ENCODE data around the gene EHD1.

EHD1 gene

DNA sequence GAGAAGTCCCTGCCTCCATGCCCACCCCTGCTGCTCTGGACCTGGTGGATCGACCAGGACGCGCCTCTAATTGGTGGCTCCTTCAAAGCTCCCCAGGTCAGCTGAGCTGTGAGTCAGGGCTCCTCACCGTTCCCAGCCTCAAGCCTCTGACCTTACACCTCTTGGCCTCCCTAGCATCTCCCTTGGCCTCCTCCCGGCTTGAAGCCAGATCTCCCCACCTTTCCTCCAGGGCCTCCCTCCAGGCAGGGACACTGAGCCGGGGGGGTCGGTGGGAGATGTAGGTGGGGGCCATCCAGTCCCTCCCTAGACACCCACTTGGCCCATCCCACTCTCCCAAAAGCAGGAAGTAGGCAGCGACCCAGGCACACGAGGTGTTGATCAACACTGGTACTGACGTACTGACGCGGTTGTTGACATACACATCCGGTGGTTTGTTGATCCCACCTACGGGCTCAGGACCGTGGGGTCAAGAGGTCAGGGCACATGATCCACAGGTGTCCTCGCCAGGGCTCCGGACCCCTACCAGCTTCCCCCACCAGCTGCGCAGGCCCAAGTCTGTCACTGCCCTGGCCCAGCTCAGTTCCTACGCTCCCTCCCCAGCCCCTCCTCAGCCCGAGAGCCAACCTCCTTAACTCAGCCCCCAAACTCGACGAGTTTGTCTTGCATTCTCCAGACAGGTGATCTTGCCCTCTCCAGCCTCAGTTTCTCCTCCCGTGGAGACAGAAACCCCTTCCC lies 37.8 kb upstream of the EHD1 start:
- no peaks in the 10 kb centered on the region for H4K20me1 ChIP-seq (ENCODE audit: low read depth, low read length)
- peak overlapping the region; percentile 24 for H2AFZ ChIP-seq (ENCODE audit: low read depth, low read length, severe bottlenecking)
- H3K36me3 ChIP-seq (ENCODE audit: low read length), result no peaks in the 10 kb centered on the region
- peak overlapping the region; percentile 77 for H3K4me2 ChIP-seq (ENCODE audit: low read depth, low read length, poor library complexity, severe bottlenecking)
- peak overlapping the region; percentile 75 for H3K4me3 ChIP-seq (ENCODE audit: insufficient read depth, low read length, poor library complexity, severe bottlenecking)
- H3K9me2 ChIP-seq (replicated peaks; ENCODE audit: insufficient read depth, low read length), result no peaks in the 10 kb centered on the region
- H3K27ac ChIP-seq (ENCODE audit: low read depth, low read length), result peak overlapping the region; percentile 19; the same call in 1 of the 2 replicates
- TF ChIP-seq, protein P1, sequence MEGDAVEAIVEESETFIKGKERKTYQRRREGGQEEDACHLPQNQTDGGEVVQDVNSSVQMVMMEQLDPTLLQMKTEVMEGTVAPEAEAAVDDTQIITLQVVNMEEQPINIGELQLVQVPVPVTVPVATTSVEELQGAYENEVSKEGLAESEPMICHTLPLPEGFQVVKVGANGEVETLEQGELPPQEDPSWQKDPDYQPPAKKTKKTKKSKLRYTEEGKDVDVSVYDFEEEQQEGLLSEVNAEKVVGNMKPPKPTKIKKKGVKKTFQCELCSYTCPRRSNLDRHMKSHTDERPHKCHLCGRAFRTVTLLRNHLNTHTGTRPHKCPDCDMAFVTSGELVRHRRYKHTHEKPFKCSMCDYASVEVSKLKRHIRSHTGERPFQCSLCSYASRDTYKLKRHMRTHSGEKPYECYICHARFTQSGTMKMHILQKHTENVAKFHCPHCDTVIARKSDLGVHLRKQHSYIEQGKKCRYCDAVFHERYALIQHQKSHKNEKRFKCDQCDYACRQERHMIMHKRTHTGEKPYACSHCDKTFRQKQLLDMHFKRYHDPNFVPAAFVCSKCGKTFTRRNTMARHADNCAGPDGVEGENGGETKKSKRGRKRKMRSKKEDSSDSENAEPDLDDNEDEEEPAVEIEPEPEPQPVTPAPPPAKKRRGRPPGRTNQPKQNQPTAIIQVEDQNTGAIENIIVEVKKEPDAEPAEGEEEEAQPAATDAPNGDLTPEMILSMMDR (IDR thresholded peaks at IDR 0.05; ENCODE audit: insufficient read depth, low read length, poor library complexity, severe bottlenecking), result no peak
- no peak for TF ChIP-seq EZH2phosphoT487 (conservative IDR thresholded peaks at IDR 0.05; ENCODE audit: low read length)
- peak overlapping the region; percentile 85 for H3K9ac ChIP-seq (ENCODE audit: low read length)
- peaks cover 6% of the 10 kb centered on the region for H3F3A ChIP-seq (ENCODE audit: insufficient read depth)
- no peaks in the 10 kb centered on the region for H3K9me3 ChIP-seq (ENCODE audit: insufficient read depth, low read length)
- H3K79me2 ChIP-seq (ENCODE audit: insufficient read depth, low read length), result peaks cover 10% of the 10 kb centered on the region; the same call in 1 of the 2 replicates
- H3K27me3 ChIP-seq (ENCODE audit: low read length), result no peaks in the 10 kb centered on the region

DNA sequence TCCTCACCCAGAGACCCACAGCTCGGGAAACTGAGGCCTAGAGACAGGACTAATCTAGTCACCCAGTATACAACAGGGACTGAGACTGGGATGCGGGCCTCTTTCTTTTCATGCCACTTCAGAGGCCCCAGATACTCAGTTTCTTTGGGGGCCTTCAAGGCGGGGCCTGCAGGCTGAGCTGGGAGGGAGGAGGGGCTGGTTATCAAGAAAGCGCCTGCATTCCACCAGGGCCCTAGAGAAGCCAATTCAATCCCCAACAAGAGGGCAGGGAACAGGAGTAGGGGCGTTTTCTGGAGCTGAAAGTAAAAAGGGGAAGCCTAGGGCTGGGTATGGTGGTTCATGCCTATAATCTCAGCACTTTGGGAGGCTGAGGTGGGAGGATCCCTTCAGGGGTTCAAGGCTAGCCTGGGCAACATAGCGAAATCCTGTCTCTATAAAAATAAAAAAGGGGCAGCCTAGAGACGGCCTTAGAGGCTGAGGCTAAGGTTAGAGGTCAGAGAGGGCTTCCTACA lies 37.0 kb upstream of the EHD1 start:
- Histone ChIP-seq H3K36me3 (ENCODE audit: low read length) (no peaks in the 10 kb centered on the region), H3K9me2 (replicated peaks; ENCODE audit: insufficient read depth, low read length) (no peaks in the 10 kb centered on the region), H2AFZ (ENCODE audit: low read depth, low read length, severe bottlenecking) (no peak overlapping the region), H3K9ac (ENCODE audit: low read length) (peak overlapping the region; percentile 85), H3K9me3 (ENCODE audit: insufficient read depth, low read length) (no peaks in the 10 kb centered on the region), H4K20me1 (ENCODE audit: low read depth, low read length) (no peaks in the 10 kb centered on the region), H3K27me3 (ENCODE audit: low read length) (no peaks in the 10 kb centered on the region), H3K27ac (ENCODE audit: low read depth, low read length) (no peak overlapping the region), H3K79me2 (ENCODE audit: insufficient read depth, low read length) (peaks cover 10% of the 10 kb centered on the region; the same call in 1 of the 2 replicates), H3F3A (ENCODE audit: insufficient read depth) (peaks cover 6% of the 10 kb centered on the region), H3K4me3 (ENCODE audit: insufficient read depth, low read length, poor library complexity, severe bottlenecking) (no peak overlapping the region), H3K4me2 (ENCODE audit: low read depth, low read length, poor library complexity, severe bottlenecking) (peak overlapping the region; percentile 77)
- TF ChIP-seq EZH2phosphoT487 (conservative IDR thresholded peaks at IDR 0.05; ENCODE audit: low read length), result no peak
- TF ChIP-seq, protein P1 (IDR thresholded peaks at IDR 0.05; ENCODE audit: insufficient read depth, low read length, poor library complexity, severe bottlenecking), result no peak

DNA sequence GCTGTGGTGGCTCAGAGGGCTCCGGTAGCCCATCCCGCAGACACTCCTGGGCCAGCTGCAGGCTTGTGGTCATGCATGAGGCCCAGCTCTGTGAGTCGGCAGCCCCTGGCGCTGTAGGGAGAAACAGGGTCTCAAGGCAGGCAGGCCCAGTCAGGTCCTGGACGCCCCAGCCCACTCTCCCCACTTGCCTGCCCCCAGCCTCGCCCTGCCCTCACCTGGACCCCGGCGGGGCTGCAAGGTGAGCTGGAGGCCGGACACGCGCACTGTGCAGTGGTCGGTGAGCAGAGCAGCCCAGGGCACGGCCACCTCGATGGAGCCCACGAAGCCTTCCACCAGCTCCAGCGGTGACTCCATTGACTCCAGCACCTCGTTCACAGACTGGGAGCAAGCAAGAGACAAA lies 35.7 kb upstream of the EHD1 start:
- H3F3A ChIP-seq (ENCODE audit: insufficient read depth), result peaks cover 6% of the 10 kb centered on the region
- H3K4me3 ChIP-seq (ENCODE audit: insufficient read depth, low read length, poor library complexity, severe bottlenecking), result no peak overlapping the region
- H3K9me2 ChIP-seq (replicated peaks; ENCODE audit: insufficient read depth, low read length), result no peaks in the 10 kb centered on the region
- no peak overlapping the region for H3K27ac ChIP-seq (ENCODE audit: low read depth, low read length)
- H2AFZ ChIP-seq (ENCODE audit: low read depth, low read length, severe bottlenecking), result no peak overlapping the region
- TF ChIP-seq, protein P1 (IDR thresholded peaks at IDR 0.05; ENCODE audit: insufficient read depth, low read length, poor library complexity, severe bottlenecking), result no peak
- no peak for TF ChIP-seq EZH2phosphoT487 (conservative IDR thresholded peaks at IDR 0.05; ENCODE audit: low read length)
- no peaks in the 10 kb centered on the region for H4K20me1 ChIP-seq (ENCODE audit: low read depth, low read length)
- H3K36me3 ChIP-seq (ENCODE audit: low read length), result no peaks in the 10 kb centered on the region
- no peak overlapping the region for H3K4me2 ChIP-seq (ENCODE audit: low read depth, low read length, poor library complexity, severe bottlenecking)
- H3K27me3 ChIP-seq (ENCODE audit: low read length), result no peaks in the 10 kb centered on the region
- no peaks in the 10 kb centered on the region for H3K9me3 ChIP-seq (ENCODE audit: insufficient read depth, low read length)
- peaks cover 10% of the 10 kb centered on the region; the same call in 1 of the 2 replicates for H3K79me2 ChIP-seq (ENCODE audit: insufficient read depth, low read length)
- H3K9ac ChIP-seq (ENCODE audit: low read length), result no peak overlapping the region

All from SU-DHL-6 (cell line).